Measurements from ENCODE around the gene RPL10.

Gene RPL10

DNA sequence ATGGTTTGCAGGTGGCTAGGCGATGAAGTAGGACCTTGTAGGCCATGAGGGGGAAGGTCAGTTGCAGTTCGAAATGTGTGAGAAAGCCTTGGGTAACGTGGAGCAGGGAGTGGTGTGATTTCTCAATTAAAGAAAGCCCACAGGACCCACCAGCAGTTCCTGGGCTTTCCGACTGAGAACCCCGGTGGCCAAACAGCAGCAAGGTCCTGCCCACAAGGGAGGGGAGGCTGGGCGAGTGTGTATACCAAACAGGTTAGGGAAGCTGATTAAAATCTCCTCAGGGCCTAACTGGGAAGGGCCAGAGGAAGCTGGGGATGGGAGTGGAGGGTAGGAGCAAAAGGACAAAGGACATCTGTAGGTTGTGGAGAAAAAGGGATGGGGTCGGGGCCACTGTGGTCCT lies 32.7 kb downstream of the RPL10 start:
- H3K9ac ChIP-seq (ENCODE audit: low read depth, low read length), result no peak overlapping the region
- H3K36me3 ChIP-seq (ENCODE audit: insufficient read depth, low read length), result peaks cover 20% of the 10 kb centered on the region
- H3K4me1 ChIP-seq (ENCODE audit: control insufficient read depth, insufficient read depth, low read length), result peaks cover 5% of the 10 kb centered on the region
- no peak overlapping the region for H3K4me2 ChIP-seq (ENCODE audit: low read length)
- no peaks in the 10 kb centered on the region for H3K27me3 ChIP-seq (ENCODE audit: control insufficient read depth, insufficient read depth, low read length)
- H3K4me3 ChIP-seq (ENCODE audit: low read length), result no peak overlapping the region
- H3K9me3 ChIP-seq (replicated peaks; ENCODE audit: low read length), result no peaks in the 10 kb centered on the region

DNA sequence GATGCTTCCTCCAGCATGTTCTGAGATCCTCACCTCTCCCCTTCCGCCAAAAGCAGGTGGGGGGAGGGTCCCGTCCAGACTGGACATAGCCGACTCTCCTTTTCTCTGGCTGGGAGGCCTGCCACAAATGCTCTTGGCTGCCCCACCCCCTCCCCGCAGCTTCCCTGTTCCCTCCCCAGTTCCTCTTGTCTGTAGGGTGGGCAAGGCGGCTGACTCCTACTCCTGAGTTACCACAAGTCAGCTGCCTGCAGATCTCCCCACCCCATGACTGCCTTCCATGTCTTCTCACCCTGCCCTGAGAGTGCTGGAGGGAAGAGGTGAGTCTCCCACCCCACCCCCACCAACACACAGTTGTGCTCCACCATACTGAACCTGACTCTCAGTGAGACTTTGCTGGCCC lies 33.2 kb downstream of the RPL10 start:
- Histone ChIP-seq H3K4me1 (ENCODE audit: control insufficient read depth, insufficient read depth, low read length) (peaks cover 7% of the 10 kb centered on the region), H3K4me3 (ENCODE audit: low read length) (no peak overlapping the region), H3K4me2 (ENCODE audit: low read length) (no peak overlapping the region), H3K36me3 (ENCODE audit: insufficient read depth, low read length) (peaks cover 20% of the 10 kb centered on the region), H3K9ac (ENCODE audit: low read depth, low read length) (no peak overlapping the region), H3K27me3 (ENCODE audit: control insufficient read depth, insufficient read depth, low read length) (no peaks in the 10 kb centered on the region), H3K9me3 (replicated peaks; ENCODE audit: low read length) (no peaks in the 10 kb centered on the region)

DNA sequence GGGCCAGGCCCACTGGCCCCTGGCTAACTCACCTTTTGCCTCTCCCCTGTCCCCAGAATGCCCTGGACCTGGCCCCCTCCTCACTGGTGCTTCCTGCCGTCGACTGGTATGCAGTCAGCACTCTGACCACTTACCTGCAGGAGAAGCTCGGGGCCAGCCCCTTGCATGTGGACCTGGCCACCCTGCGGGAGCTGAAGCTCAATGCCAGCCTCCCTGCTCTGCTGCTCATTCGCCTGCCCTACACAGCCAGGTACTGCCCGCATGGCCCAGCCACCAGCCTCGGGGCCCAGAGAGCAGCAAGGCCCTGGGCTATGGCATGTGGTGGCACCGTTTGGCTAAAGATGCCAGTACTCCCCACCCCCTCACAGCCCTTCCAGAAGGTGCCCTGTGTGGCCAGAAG lies 34.0 kb downstream of the RPL10 start:
- Histone ChIP-seq H3K4me2 (ENCODE audit: low read length) (no peak overlapping the region), H3K36me3 (ENCODE audit: insufficient read depth, low read length) (peaks cover 20% of the 10 kb centered on the region), H3K27me3 (ENCODE audit: control insufficient read depth, insufficient read depth, low read length) (no peaks in the 10 kb centered on the region), H3K9me3 (replicated peaks; ENCODE audit: low read length) (no peaks in the 10 kb centered on the region), H3K9ac (ENCODE audit: low read depth, low read length) (no peak overlapping the region), H3K4me3 (ENCODE audit: low read length) (no peak overlapping the region), H3K4me1 (ENCODE audit: control insufficient read depth, insufficient read depth, low read length) (peaks cover 9% of the 10 kb centered on the region)

DNA sequence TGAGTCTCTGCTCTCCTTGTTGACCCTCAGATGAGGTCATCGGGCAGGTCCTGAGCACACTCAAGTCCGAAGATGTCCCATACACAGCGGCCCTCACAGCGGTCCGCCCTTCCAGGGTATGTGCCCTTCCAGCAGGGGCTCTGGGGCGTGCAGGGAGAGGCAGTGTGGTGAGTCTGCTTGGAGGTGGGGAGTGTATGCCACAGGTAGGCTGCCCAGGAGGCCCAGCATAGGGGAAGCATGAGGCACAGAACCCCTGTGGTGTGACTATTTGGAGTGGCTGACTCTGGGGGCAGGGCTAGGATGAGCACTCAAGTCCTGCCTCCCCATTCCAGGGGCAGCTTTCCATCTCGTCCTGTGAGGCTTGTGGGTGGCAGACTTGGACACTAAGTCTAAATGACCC lies 35.4 kb downstream of the RPL10 start:
- H3K9me3 ChIP-seq (replicated peaks; ENCODE audit: low read length), result no peaks in the 10 kb centered on the region
- no peak overlapping the region for H3K9ac ChIP-seq (ENCODE audit: low read depth, low read length)
- no peak overlapping the region for H3K4me2 ChIP-seq (ENCODE audit: low read length)
- H3K4me3 ChIP-seq (ENCODE audit: low read length), result no peak overlapping the region
- peaks cover 9% of the 10 kb centered on the region for H3K4me1 ChIP-seq (ENCODE audit: control insufficient read depth, insufficient read depth, low read length)
- peaks cover 26% of the 10 kb centered on the region for H3K36me3 ChIP-seq (ENCODE audit: insufficient read depth, low read length)
- no peaks in the 10 kb centered on the region for H3K27me3 ChIP-seq (ENCODE audit: control insufficient read depth, insufficient read depth, low read length)

DNA sequence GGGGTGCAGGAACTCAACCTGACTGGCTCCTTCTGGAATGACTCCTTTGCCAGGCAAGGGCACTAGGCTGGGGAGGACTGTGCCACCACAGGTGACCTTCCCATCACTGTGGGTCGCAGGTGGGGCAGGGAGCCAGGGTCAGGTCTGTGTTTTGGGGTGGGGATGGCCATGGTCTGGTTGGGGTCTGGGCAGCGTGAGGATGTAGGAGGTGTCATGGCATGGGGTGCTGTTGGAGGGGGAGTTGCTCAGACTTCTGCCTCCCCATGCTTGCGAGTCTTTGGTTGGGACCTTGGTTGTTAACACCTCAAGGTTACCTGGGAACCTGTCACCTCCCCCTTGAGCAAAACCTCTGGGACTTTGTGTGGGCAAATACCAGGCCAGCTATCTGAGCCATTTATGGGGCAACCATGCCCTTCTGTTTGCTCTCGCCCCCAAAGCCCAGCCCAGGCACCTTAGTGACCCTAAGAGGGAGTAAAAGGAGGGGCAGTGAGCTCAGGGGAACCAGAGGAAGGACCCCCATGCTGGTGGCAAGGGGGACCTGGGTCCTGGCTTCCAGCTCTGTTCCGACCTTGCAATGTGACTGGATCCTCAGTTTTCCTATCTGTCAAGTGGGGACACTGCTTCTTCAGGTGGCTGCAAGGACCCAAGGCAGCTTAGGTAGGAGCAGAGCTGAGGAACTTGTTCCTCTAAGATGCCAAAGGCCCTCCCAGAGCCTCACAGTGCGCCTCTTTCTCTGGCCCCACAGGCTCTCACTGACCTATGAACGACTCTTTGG lies 36.4 kb downstream of the RPL10 start:
- no peaks in the 10 kb centered on the region for H3K9me3 ChIP-seq (replicated peaks; ENCODE audit: low read length)
- no peak overlapping the region for H3K4me2 ChIP-seq (ENCODE audit: low read length)
- H3K36me3 ChIP-seq (ENCODE audit: insufficient read depth, low read length), result peaks cover 31% of the 10 kb centered on the region
- H3K4me3 ChIP-seq (ENCODE audit: low read length), result no peak overlapping the region
- no peak overlapping the region for H3K9ac ChIP-seq (ENCODE audit: low read depth, low read length)
- H3K27me3 ChIP-seq (ENCODE audit: control insufficient read depth, insufficient read depth, low read length), result no peaks in the 10 kb centered on the region
- H3K4me1 ChIP-seq (ENCODE audit: control insufficient read depth, insufficient read depth, low read length), result peaks cover 11% of the 10 kb centered on the region

GRCh38 chrX:154435171-154435733 lies 37.1 kb downstream of the RPL10 start:
- H3K4me2 ChIP-seq (ENCODE audit: low read length), result no peak overlapping the region
- H3K36me3 ChIP-seq (ENCODE audit: insufficient read depth, low read length), result peaks cover 33% of the 10 kb centered on the region
- no peaks in the 10 kb centered on the region for H3K27me3 ChIP-seq (ENCODE audit: control insufficient read depth, insufficient read depth, low read length)
- no peak overlapping the region for H3K9ac ChIP-seq (ENCODE audit: low read depth, low read length)
- no peak overlapping the region for H3K4me3 ChIP-seq (ENCODE audit: low read length)
- peaks cover 11% of the 10 kb centered on the region for H3K4me1 ChIP-seq (ENCODE audit: control insufficient read depth, insufficient read depth, low read length)
- H3K9me3 ChIP-seq (replicated peaks; ENCODE audit: low read length), result no peaks in the 10 kb centered on the region

DNA sequence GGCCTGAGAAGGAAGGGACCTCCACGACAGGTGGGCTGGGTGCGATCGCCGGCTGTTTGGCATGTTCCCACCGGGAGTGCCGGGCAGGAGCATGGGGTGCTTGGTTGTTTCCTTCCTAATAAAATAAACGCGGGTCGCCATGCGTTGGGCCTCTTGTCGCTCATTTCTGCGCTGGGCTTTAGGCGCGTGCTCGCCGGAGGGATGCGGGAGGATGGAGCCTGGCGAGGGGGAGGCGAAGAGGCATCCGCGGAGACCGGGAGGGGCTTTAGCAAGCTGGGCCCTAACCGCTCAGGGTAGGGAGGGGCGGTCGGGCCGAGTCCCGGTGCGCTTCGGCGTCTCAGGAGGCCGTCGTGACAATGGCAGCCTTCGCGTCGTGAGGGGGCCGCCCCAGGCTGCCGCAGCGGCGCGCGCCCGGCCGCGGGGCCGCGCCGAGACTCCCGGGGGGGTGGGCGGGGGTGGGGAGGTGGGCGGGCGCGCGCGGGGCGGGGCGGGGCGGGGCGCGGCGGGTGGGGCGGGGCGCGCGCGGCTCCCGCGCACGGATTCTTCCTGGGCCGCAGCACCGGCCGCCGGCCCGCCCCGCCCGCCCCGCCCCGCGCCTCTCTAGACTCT lies 38.3 kb downstream of the RPL10 start:
- Histone ChIP-seq H3K27me3 (ENCODE audit: control insufficient read depth, insufficient read depth, low read length) (no peaks in the 10 kb centered on the region), H3K4me1 (ENCODE audit: control insufficient read depth, insufficient read depth, low read length) (peaks cover 11% of the 10 kb centered on the region), H3K36me3 (ENCODE audit: insufficient read depth, low read length) (peaks cover 41% of the 10 kb centered on the region), H3K4me2 (ENCODE audit: low read length) (peak overlapping the region; percentile 73), H3K9ac (ENCODE audit: low read depth, low read length) (peak overlapping the region; percentile 83), H3K9me3 (replicated peaks; ENCODE audit: low read length) (no peaks in the 10 kb centered on the region), H3K4me3 (ENCODE audit: low read length) (peak overlapping the region; percentile 79)

GRCh38 chrX:154436983-154437752 lies 39.0 kb downstream of the RPL10 start, which contains the start of gene GDI1:
TSS of gene GDI1 (plus strand) at chrX:154437154. CDS start at chrX:154437255, 101 bp downstream.
- peak within 1 kb of the TSS; percentile 79 for H3K4me3 ChIP-seq (ENCODE audit: low read length)
- H3K9ac ChIP-seq (ENCODE audit: low read depth, low read length), result peak within 1 kb of the TSS; percentile 83
- H3K36me3 ChIP-seq (ENCODE audit: insufficient read depth, low read length), result peaks cover 37% of the 10 kb centered on the region
- no peaks in the 10 kb centered on the region for H3K9me3 ChIP-seq (replicated peaks; ENCODE audit: low read length)
- peak within 1 kb of the TSS; percentile 88 for H3K4me2 ChIP-seq (ENCODE audit: low read length)
- H3K27me3 ChIP-seq (ENCODE audit: control insufficient read depth, insufficient read depth, low read length), result no peaks in the 10 kb centered on the region
- peaks cover 11% of the 10 kb centered on the region for H3K4me1 ChIP-seq (ENCODE audit: control insufficient read depth, insufficient read depth, low read length)

GRCh38 chrX:154437971-154438893 lies 40.1 kb downstream of the RPL10 start:
- peak overlapping the region; percentile 79 for H3K4me3 ChIP-seq (ENCODE audit: low read length)
- no peaks in the 10 kb centered on the region for H3K9me3 ChIP-seq (replicated peaks; ENCODE audit: low read length)
- H3K4me2 ChIP-seq (ENCODE audit: low read length), result peak overlapping the region; percentile 88
- peaks cover 42% of the 10 kb centered on the region for H3K36me3 ChIP-seq (ENCODE audit: insufficient read depth, low read length)
- H3K9ac ChIP-seq (ENCODE audit: low read depth, low read length), result peak overlapping the region; percentile 83
- no peaks in the 10 kb centered on the region for H3K27me3 ChIP-seq (ENCODE audit: control insufficient read depth, insufficient read depth, low read length)
- H3K4me1 ChIP-seq (ENCODE audit: control insufficient read depth, insufficient read depth, low read length), result peaks cover 11% of the 10 kb centered on the region

DNA sequence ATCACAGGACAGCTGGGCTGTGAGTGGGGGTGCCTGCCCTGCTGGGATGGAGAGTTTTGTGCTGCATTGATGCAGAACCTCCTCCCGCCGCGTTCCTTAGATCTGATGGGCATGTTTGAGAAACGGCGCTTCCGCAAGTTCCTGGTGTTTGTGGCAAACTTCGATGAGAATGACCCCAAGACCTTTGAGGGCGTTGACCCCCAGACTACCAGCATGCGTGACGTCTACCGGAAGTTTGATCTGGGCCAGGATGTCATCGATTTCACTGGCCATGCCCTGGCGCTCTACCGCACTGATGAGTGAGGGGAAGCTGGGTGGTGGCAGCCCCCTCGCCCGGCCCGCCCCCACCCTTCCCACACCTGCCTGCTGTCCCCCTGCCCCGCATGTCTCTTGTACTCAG lies 41.7 kb downstream of the RPL10 start:
- Histone ChIP-seq H3K4me1 (ENCODE audit: control insufficient read depth, insufficient read depth, low read length) (peaks cover 14% of the 10 kb centered on the region), H3K36me3 (ENCODE audit: insufficient read depth, low read length) (peaks cover 33% of the 10 kb centered on the region), H3K4me3 (ENCODE audit: low read length) (no peak overlapping the region), H3K4me2 (ENCODE audit: low read length) (no peak overlapping the region), H3K9ac (ENCODE audit: low read depth, low read length) (no peak overlapping the region), H3K27me3 (ENCODE audit: control insufficient read depth, insufficient read depth, low read length) (no peaks in the 10 kb centered on the region), H3K9me3 (replicated peaks; ENCODE audit: low read length) (no peaks in the 10 kb centered on the region)
